Glomerular endothelial cell (primary cell): ENCODE results near the gene MRTFA. TPM values are rescaled to one million over a fixed set of nuclear protein-coding genes. Genes with fewer than 3 reads are reported as not detected.
A peak's percentile ranks its signal among the peaks of the same experiment; 100 is the strongest.
"Not testable (repeated sequence)": the region's sequence is repeated elsewhere in the genome, so short reads cannot be mapped to it uniquely, and the experiment has no call there.

Experiments used
- DNase-seq: peaks from one replicate; pipeline ENCODE4 v3.0.0-alpha.2; 2011; ENCODE audit warnings: low read depth, low spot score; ENCODE audit errors: extremely low read depth
- total RNA-seq: library from RNA; depleted of rRNA; stranded (reverse); fragments of >200 nt; gene quantifications from 2 replicates; pipeline ENCODE4 v1.2.3, GENCODE V29; 2015

The MRTFA gene
- total RNA-seq, 1 donor from 2014 or later, result 91.6 TPM

DNA sequence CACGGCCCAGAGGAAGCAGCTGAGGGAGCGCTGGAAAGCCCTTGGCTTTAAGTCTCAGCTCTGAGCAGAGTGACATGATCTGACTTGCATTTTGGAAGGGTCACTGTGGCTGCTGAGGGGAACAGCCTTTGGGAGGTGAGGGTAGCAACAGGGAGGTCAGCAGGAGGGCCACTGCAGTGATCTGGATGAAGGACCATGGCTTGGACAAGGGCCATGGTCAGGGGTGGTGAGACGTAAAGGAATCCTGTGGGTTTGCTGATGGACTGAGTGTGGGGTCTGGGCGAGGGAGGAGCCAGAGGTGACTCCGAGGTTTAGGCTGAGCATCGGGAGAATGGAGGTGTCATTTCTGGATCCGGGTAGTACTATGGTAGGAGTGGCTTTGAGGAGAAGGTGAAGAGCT is 232.9 kb downstream of the MRTFA start:
- DNase-seq, result no peak

DNA sequence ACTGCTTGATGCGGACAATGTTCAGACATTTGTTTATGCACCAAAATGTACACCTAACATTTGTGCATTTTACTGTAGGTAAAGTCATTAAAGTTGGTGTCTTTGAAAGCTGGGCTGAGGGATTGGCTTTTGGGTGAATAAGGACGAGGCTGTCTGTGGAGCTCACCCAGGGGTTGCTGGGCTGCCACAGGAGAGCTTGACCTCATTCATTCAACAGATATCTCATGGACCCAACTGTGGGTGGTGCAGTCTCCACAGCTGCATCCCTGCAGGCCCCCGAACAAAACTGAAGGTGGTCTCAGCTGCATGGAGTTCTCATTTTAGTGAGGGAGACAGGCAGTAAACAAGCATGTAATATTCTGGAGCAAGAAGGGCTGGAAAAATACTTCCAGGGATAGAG is 233.4 kb downstream of the MRTFA start:
- DNase-seq, result no peak

DNA sequence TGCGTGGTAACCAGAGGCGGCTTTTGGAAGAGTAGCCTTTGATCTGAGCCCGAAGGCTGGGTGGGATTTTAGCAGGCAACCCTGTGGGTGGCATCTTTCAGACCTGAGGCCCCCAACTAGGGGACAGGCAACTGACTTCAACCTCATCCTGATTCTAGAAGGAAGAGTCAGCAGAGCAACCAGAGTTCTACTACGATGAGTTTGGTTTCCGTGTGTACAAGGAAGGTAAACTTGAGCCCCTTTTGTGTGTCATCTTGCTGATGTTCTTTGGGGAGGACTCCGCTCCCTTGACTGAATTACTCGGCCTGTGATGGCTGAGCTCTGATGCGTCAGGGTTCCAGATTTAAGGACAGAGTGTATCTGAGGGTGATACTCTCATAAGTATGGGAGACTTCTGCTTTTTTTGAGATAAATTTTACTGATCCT is 234.5 kb downstream of the MRTFA start:
- DNase-seq, result no peak

DNA sequence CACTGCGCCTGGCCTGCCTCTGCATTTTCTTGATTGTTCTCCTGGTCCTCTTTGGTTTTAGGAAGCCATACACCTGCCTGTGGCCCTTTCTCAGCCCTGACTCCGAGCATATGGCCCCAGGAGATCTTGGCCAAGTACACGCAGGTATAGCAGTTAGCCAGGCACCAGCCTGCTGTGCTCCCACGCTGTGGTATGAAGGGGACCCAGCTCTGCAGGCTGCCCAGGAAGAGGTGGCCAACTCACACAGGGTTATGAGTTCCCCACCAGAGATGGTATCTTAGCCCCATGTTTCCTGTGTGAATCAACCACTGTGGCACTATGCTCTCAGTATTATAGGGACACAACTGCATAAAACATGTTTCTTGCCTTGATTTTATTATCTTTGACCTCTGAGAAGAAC is 235.0 kb downstream of the MRTFA start:
- DNase-seq, result no peak

DNA sequence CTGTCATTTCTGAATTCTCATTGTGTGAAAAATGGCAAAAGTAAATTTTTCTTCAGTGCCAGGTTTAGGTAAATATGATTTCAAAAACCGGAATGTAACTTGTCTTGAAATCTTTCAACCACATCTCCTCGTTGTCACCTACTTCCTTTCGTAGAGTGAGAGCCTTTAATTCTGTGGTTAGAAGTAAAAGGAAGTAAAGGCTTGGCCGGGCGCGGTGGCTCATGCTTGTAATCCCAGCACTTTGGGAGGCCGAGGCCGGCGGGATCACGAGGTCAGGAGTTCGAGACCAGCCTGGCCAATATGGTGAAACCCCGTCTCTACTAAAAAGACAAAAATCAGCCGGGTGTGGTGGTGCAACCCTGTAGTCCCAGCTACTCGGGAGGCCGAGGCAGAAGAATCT is 236.4 kb downstream of the MRTFA start:
- no peak for DNase-seq

DNA sequence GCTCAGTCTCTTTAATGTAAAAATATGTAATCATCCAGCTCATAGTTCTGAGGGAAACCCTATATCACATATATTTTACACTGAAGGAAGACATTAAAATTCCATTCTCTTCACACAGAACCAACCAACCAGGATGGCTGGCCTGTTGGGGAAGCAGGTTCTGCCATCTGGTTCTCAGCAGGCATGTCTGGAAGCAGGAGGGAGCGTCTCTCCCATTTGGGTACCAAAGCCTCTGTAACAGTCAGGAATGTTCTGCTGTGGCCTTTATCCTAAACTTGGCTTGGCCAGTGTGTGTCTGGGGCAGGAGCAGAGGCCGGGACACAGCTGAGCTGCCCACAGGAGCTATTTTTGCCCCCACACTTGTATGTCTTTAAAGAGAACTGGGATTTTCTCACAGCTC is 236.9 kb downstream of the MRTFA start:
- DNase-seq, result no peak

DNA sequence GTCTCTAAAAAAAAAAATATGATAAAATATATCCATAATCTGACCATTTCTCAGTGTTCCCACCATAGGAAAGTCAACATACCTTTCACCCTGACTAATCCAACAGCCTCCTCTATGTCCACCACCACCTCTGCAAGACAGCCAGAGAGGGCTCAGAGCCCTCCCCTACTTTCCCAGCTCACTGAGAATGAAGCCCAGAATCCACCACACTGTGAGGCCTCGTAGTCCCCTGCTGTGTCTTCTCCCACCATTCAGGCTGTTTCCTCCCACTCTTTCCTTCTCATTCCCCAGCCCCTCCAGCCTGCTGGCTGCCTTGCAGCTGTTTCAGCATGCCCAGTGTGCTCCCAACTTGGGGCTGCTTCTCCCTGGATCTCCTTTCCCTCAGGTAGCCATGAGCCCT is 239.1 kb downstream of the MRTFA start:
- DNase-seq, result no peak

DNA sequence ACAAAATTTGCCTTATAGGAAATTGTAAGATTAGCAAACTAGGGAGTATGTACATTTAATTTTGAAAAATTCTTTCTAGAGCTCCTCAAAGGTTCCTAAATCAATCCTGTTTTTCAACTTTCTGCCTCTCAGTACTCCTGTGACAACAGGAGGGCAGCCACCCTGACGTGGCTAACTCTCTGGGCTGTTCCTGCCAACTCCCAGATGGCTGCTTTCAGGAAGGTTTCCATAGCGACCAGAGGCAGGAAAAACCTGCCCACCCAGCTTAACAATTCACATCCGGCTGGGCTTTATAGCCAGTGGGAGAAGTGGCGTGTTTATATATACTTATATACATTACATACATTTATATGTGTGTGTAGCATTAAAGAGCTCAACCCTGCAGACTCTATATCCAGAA is 239.6 kb downstream of the MRTFA start:
- DNase-seq, result peak; percentile 73

DNA sequence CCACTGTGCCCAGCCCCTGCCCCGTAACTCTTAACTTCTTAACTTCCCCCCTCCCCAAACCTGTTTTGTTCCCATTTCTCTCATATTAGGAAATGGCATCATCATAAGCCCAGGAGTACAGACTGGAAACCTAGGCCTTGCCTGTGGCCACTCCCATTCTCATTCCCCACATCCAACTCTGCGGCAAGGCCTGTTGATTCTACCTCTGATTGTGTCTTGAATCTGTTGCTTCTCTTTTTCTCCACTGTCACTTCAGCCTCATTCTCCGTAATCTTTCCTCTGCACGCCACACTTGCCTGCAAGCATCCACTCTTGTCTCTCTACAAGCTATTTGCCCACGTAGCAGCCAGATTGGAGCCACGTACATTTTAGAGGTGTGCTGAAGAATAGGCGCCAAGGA is 240.9 kb downstream of the MRTFA start:
- no peak for DNase-seq

DNA sequence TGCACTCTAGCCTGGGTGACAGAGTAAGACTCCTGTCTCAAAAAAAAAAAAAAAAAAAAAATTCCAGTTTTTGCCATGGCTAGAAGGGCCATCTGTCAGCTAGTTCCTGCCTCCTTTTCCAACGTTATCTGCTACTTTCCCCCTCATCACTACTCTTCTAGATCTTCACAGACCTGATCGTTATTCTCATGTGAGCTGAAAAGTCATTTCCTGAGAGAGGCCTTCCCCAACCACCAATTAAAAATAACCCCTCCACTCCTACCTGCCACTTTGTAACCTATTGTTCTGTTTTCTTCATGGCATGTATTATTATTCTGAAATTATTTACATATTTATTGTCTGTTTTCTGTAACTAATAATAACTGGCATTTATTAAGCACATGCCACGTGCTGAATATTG is 241.9 kb downstream of the MRTFA start:
- DNase-seq, result no peak

DNA sequence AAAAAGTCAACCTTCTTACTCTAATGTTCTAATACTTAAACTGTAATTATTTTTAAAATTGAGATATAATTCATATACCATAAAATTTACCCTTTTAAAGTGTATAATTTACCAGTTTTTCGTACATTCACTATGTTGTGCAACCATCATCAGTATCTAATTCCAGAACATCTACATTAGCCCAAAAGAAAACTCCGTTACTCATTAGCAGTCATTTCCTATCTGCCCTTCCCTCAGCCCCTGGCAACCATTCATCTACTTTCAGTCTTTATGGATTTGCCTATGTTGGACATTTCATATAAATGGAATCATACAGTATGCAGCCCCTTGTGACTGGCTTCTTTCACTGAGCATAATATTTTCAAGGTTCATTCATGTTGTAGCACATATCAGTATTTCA is 243.9 kb downstream of the MRTFA start:
- no peak for DNase-seq

DNA sequence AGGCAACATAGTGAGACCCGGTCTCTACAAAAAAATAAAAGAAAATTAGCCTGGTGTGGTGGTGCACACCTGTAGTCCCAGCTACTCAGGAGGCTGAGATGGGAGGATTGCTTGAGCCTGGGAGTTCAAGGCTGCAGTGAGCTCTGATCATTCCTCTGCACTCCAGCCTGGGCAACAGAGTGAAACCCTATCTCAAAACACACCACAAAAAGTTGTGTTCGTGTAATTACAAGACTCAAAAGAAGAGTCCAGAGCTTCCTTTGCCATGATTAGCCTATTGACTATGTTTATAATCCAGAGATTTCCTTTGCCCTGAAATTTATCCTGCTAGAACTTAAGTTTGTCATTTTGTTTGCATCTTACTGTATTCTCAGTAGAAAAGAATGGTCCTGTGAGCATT is 245.1 kb downstream of the MRTFA start:
- DNase-seq, result no peak

DNA sequence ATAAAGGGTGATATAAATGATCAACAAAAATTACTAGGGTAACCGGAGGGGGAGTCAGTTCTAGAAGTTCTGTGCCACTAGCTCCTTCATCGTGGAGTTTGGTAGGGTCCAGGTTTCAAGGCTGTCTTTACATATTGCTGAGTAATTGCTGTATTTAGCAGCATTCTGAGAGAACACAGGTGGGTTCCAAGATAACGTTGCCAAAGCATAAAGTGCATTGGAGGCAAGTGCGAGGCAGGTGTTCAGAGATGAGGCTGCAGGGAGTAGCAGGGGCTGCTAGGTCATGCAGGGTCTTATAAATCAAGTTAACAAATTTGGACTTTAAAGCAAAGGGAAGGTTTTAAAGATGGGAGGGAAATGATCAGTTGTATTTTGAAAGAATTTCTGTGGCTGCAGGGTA is 248.3 kb downstream of the MRTFA start:
- DNase-seq, result no peak

DNA sequence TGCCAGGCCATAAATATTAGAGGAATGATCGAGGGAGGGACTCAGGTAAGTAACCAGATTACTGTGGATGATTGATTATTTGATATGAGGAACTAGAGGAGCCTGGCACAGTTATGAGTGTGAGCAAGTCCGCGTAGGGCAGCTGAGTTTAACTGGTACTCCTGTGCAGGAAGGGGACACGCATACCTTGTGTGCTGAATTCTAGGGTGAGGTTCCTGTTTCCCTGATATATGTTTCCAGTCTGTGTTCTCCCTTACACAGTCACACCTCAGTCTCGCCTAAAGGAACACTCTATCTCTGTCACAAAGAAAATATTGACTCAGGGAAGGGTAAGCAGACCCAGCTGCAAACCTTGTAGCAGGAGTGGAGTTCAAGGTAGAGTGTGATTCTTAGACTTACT is 248.8 kb downstream of the MRTFA start:
- DNase-seq, result no peak

DNA sequence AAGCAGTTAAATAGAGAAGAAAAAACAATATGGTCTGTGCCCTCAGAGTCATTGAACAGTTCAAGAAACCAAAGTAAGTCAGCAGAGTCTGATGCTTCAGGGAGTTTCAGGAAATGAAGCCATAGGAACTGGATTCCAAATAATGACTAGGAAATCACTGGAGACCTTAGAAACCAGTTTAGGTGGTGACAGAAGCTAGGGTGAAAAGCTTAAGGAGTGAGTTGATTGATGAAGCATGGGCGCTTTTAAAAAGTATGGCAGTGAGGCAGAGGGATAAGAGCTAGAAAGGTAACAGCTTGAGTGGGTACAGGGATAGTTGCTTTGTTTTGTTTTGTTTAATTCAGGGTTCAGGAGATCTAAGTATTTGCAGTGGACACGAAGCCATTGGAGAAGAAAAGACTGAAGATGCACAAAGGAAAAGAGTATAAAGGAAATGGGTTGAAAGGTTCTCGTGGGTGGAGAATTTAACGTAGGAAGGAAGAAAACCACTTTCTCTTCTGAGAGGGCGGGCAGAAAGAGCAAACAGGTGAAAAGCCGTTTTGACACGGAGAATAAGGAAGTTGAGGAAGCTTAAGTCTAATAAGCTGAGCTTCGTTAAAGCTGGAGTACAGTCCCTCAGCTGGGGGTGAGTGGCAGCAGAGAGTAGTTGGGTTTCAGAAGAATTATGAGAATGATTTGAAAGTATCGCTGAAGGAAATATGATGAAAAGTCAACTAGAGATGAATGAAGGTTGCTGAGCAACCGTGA is 251.3 kb downstream of the MRTFA start:
- no peak for DNase-seq

DNA sequence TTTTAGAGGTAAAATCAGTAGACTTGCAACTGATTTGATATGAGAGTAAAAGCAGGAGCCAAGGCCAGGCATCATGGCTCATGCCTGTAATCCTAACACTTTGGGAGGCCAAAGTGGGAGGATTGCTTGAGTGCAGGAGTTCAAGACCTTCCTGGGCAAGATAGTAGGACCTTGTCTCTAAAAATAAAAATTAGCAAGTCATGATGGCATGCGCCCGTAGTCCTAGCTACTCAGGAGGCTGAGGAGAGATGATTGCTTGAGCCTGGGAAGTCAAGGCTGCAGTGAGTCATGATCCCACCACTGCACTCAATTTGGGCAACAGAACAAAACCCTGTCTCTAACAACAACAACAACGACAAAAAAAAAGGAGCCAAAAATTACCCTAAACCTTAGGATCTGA is 252.6 kb downstream of the MRTFA start:
- no peak for DNase-seq

DNA sequence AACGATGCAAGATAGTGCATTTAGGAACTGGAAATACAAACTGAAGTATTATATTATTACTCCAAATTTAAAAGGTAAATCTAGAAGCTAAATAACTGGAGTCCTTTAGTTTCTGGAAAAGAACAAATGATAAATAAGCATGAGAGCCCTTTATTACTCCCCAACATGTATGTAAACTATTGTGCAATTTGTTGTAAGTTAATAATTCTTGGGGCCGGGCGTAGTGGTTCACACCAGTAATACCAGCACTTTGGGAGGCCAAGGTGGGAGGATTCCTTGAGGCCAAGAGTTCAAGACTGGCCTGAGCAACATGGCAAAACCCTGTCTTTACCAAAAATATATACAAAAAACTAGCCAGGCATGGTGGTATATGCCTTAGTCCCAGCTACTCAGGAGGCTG is 255.1 kb downstream of the MRTFA start:
- DNase-seq, result no peak

DNA sequence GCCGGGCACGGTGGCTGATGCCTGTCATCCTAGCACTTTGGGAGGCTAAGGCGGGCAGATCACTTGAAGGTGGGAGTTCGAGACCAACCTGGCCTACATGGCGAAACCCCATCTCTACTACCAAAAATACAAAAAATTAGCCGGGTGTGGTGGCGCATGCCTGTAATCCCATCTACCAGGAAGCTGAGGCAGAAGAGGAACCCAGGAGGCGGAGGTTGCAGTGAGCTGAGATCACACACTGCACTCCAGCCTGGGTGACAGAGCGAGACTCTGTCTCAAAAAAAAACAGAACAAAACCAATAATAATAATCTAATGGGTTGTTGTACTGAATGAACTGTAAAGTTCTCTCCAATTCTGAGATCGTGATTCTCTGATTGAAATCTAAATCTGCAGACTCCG is 258.1 kb downstream of the MRTFA start:
- not testable (repeated sequence) for DNase-seq

DNA sequence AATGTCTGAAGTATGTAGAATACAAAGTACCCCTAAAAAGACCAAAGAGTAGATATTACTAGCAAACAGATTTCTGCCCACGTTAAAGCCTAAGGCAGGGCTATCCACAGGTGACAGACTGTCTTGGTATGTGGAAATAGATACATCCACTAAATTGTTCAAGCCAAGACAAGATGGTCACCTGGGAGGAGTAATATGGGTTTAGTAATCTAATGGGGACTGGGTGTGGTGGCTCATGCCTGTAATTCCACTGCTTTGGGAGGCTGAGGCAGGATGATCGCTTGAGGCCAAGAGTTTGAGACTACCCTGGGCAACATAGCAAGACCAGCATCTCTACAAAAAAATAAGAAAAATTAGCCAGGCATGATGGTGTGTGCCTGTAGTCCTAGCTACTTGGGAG is 258.6 kb downstream of the MRTFA start:
- DNase-seq, result no peak

DNA sequence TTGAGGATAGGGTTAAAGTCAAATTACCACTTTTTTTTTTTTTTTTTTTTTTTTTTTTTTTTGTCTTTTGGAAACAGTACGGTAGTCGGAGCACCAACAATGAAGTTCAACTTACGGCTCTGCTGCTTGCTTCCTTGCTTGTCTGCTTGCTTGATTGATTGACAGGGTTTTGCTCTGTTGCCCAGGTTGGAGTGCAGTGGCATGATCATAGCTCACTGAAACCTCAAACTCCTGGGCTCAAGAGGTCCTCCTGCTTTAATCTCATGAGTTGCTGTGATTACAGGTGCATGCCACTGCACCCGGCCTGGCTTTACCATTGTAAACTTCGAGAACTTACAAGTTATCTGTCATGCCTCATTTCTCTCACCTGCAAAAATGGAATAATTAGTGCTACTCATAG is 260.4 kb downstream of the MRTFA start:
- no peak for DNase-seq

DNA sequence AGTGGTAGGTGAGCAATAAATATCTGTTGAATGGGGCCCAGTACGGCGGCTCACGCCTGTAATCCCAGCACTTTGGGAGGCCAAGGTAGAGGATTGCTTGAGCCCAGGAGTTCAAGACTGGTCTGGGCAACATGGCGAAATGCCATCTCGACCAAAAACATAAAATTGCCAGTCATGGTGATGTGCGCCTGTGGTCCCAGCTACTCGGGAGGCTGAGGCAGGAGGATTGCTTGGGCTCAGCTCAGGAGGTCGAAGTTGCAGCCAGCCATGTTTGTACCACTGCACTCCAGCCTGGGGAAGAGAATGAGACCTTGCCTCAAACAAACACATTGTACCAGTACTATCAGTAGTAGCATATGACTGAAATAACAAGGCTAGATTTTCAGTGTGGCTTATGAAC is 262.0 kb downstream of the MRTFA start:
- DNase-seq, result no peak

DNA sequence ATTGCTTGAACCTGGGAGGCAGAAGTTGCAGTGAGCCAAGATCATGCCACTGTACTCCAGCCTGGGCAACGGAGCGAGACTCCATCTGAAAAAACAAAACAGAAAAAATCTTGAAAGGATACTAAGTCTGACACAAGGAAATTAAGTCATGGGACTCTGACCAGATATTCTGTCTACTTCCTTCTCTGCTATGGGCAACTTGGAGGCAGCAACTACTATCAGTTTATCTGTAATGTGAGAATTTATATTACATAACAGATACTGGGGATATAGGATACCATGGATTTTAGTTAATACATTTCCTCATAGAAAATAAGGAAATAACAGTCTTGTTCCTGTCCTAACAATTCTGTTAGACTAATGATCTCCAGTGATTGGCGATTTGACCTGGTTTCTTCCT is 267.7 kb downstream of the MRTFA start:
- no peak for DNase-seq

DNA sequence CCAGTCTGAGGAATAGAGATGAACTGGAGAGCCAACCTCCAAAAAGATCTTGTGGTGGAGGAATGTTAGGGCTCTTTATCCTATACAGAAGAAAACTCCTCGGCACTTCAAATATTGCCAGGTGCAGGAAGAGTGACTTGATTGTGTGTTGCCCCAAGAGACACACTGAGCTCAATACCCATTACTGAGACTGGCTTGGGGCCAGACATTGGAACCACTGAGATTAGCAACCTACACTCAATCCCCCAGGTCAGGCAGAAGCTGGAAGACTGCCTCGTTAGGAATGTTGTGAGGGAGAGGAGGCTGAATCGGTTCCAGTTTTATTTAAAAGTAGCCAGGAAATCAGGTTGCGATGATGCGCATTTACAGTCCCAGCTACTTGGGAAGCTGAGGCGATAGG is 268.5 kb downstream of the MRTFA start:
- no peak for DNase-seq
